Measurements from ENCODE around the gene TRPM4. TPM values are rescaled to one million over a fixed set of nuclear protein-coding genes. Genes with fewer than 3 reads are reported as not detected.

The TRPM4 gene
- total and polyA plus RNA-seq, 2 experiments from 2014 or later = 16.5 to 25.7 TPM

- Histone ChIP-seq H2AFZ (no peak overlapping the region), H3F3A (replicated peaks; ENCODE audit: low read depth) (0 out of 2 replicates have a peak, but pooled peaks cover 3% of the 10 kb centered on the region), H3K4me1 (ENCODE audit: insufficient read depth) (no peaks in the 10 kb centered on the region), H4K20me1 (replicated peaks; ENCODE audit: insufficient read depth) (no peaks in the 10 kb centered on the region), H3K9me2 (ENCODE audit: insufficient read depth) (no peaks in the 10 kb centered on the region), H3K4me2 (no peak overlapping the region), H3K36me3 (ENCODE audit: insufficient read depth) (no peaks in the 10 kb centered on the region), H3K27me3 (ENCODE audit: insufficient read depth) (no peaks in the 10 kb centered on the region), H3K4me3 (no peak overlapping the region), H3K27ac (ENCODE audit: low read depth) (no peak overlapping the region), H3K79me2 (replicated peaks; ENCODE audit: insufficient read depth) (no peaks in the 10 kb centered on the region)
- TF ChIP-seq STAT1 (IDR thresholded peaks at IDR 0.05; ENCODE audit: unreplicated experiment) (no peak), ZNF114 (CRISPR knock-in tag; IDR thresholded peaks at IDR 0.05) (no peak), EZH2phosphoT487 (IDR thresholded peaks at IDR 0.05; ENCODE audit: unreplicated experiment) (no peak), EZH2 (IDR thresholded peaks at IDR 0.05; ENCODE audit: low read depth, unreplicated experiment) (no peak), POLR2AphosphoS5 (IDR thresholded peaks at IDR 0.05; ENCODE audit: low read depth) (no peak)
- TF ChIP-seq, protein P1, sequence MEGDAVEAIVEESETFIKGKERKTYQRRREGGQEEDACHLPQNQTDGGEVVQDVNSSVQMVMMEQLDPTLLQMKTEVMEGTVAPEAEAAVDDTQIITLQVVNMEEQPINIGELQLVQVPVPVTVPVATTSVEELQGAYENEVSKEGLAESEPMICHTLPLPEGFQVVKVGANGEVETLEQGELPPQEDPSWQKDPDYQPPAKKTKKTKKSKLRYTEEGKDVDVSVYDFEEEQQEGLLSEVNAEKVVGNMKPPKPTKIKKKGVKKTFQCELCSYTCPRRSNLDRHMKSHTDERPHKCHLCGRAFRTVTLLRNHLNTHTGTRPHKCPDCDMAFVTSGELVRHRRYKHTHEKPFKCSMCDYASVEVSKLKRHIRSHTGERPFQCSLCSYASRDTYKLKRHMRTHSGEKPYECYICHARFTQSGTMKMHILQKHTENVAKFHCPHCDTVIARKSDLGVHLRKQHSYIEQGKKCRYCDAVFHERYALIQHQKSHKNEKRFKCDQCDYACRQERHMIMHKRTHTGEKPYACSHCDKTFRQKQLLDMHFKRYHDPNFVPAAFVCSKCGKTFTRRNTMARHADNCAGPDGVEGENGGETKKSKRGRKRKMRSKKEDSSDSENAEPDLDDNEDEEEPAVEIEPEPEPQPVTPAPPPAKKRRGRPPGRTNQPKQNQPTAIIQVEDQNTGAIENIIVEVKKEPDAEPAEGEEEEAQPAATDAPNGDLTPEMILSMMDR (conservative IDR thresholded peaks at IDR 0.05; ENCODE audit: low read depth in 2 of 2) = no peak
- DNase-seq (ENCODE audit: low spot score) = peak; percentile 65
- peak; percentile 56 for ATAC-seq
- Mint-ChIP-seq H3K4me1 (no peaks in the 10 kb centered on the region; the same call in 2 of the 3 replicates), H3K27me3 (ENCODE audit: insufficient read depth, low read depth, poor library complexity) (peaks cover 5% of the 10 kb centered on the region), H3K9me3 (no peaks in the 10 kb centered on the region; the same call in 1 of the 3 replicates), H3K36me3 (ENCODE audit: low read depth) (peaks cover 12% of the 10 kb centered on the region), H3K4me3 (no peak overlapping the region), H3K27ac (no peak overlapping the region)
Observed at GRCh38 chr19:49200238-49200862, 42.8 kb downstream of the TRPM4 start.

GRCh38 chr19:49201042-49201441, 43.5 kb downstream of the TRPM4 start:
- no peak overlapping the region for H3K4me2 ChIP-seq
- H3K4me3 ChIP-seq = no peak overlapping the region
- H2AFZ ChIP-seq = no peak overlapping the region
- 0 out of 2 replicates have a peak, but pooled peaks cover 3% of the 10 kb centered on the region for H3F3A ChIP-seq (replicated peaks; ENCODE audit: low read depth)
- peaks cover 12% of the 10 kb centered on the region for H3K36me3 Mint-ChIP-seq (ENCODE audit: low read depth)
- no peak for DNase-seq (ENCODE audit: low spot score)
- H3K27me3 ChIP-seq (ENCODE audit: insufficient read depth) = no peaks in the 10 kb centered on the region
- ATAC-seq = no peak
- H3K27ac ChIP-seq (ENCODE audit: low read depth) = no peak overlapping the region
- H3K4me3 Mint-ChIP-seq = no peak overlapping the region; the same call in 2 of the 3 replicates
- no peaks in the 10 kb centered on the region for H3K4me1 ChIP-seq (ENCODE audit: insufficient read depth)
- no peak overlapping the region for H3K27ac Mint-ChIP-seq
- H3K9me3 Mint-ChIP-seq = no peaks in the 10 kb centered on the region; the same call in 1 of the 3 replicates
- no peaks in the 10 kb centered on the region for H3K36me3 ChIP-seq (ENCODE audit: insufficient read depth)
- no peaks in the 10 kb centered on the region for H4K20me1 ChIP-seq (replicated peaks; ENCODE audit: insufficient read depth)
- no peaks in the 10 kb centered on the region for H3K9me2 ChIP-seq (ENCODE audit: insufficient read depth)
- H3K27me3 Mint-ChIP-seq (ENCODE audit: insufficient read depth, low read depth, poor library complexity) = peaks cover 5% of the 10 kb centered on the region
- no peaks in the 10 kb centered on the region for H3K79me2 ChIP-seq (replicated peaks; ENCODE audit: insufficient read depth)
- no peaks in the 10 kb centered on the region; the same call in 2 of the 3 replicates for H3K4me1 Mint-ChIP-seq
- no peak for TF ChIP-seq STAT1 (IDR thresholded peaks at IDR 0.05; ENCODE audit: unreplicated experiment)
- TF ChIP-seq NANOG (IDR thresholded peaks at IDR 0.05; ENCODE audit: borderline replicate concordance) = no peak
- no peak for TF ChIP-seq ETS1 (IDR thresholded peaks at IDR 0.05)
- no peak for TF ChIP-seq JUNB (IDR thresholded peaks at IDR 0.05; ENCODE audit: unreplicated experiment)
- TF ChIP-seq, protein P1 (conservative IDR thresholded peaks at IDR 0.05; ENCODE audit: low read depth in 2 of 2) = no peak
- no peak for TF ChIP-seq EZH2phosphoT487 (IDR thresholded peaks at IDR 0.05; ENCODE audit: unreplicated experiment)
- no peak for TF ChIP-seq EZH2 (IDR thresholded peaks at IDR 0.05; ENCODE audit: low read depth, unreplicated experiment)
- no peak for TF ChIP-seq ZNF331 (CRISPR knock-in tag; IDR thresholded peaks at IDR 0.05; ENCODE audit: low read depth)
- TF ChIP-seq CREB1 (CRISPR knock-in tag; IDR thresholded peaks at IDR 0.05; ENCODE audit: low read depth) = no peak
- no peak for TF ChIP-seq ZNF114 (CRISPR knock-in tag; IDR thresholded peaks at IDR 0.05)
- TF ChIP-seq REST (IDR thresholded peaks at IDR 0.05; ENCODE audit: unreplicated experiment) = no peak
